ENCODE measurements around the gene SPATA25.
"Not testable (repeated sequence)": the region's sequence is repeated elsewhere in the genome, so short reads cannot be mapped to it uniquely, and the experiment has no call there.

The SPATA25 gene

GRCh38 chr20:45887346-45887715, at the start of gene SPATA25:
TSS of gene SPATA25 (minus strand) at chr20:45887622. CDS start at chr20:45887590, 32 bp downstream.
- no peak within 1 kb of the TSS for H3K4me3 ChIP-seq (ENCODE audit: low read depth, low read length)
- no peak for TF ChIP-seq CTCF (IDR thresholded peaks at IDR 0.05; ENCODE audit: insufficient read depth, low read depth, low read length, missing control alignments)
- no peak for DNase-seq (ENCODE audit: low read depth)

GRCh38 chr20:45935416-45936046, 48.1 kb upstream of the SPATA25 start:
- no peak for TF ChIP-seq CTCF (IDR thresholded peaks at IDR 0.05; ENCODE audit: insufficient read depth, low read depth, low read length, missing control alignments)
- H3K4me3 ChIP-seq (ENCODE audit: low read depth, low read length), result peak overlapping the region; percentile 66
- no peak for DNase-seq (ENCODE audit: low read depth)

- peak; percentile 98 for DNase-seq (ENCODE audit: low read depth)
- TF ChIP-seq CTCF (IDR thresholded peaks at IDR 0.05; ENCODE audit: insufficient read depth, low read depth, low read length, missing control alignments), result no peak
- H3K4me3 ChIP-seq (ENCODE audit: low read depth, low read length), result peak within 1 kb of the TSS; percentile 82
These were observed 47.4 kb upstream of the SPATA25 start, which contains the start of gene PCIF1 for GRCh38 chr20:45934586-45935415. TSS of gene PCIF1 (plus strand) at chr20:45934683. CDS start at chr20:45939000, 4,317 bp downstream.

- DNase-seq (ENCODE audit: low read depth), result peak; percentile 69
- H3K4me3 ChIP-seq (ENCODE audit: low read depth, low read length), result peak overlapping the region; percentile 82
- TF ChIP-seq CTCF (IDR thresholded peaks at IDR 0.05; ENCODE audit: insufficient read depth, low read depth, low read length, missing control alignments), result no peak
These were observed 46.7 kb upstream of the SPATA25 start for GRCh38 chr20:45934046-45934585.

GRCh38 chr20:45933266-45934045, 46.0 kb upstream of the SPATA25 start:
- H3K4me3 ChIP-seq (ENCODE audit: low read depth, low read length), result peak overlapping the region; percentile 82
- peak; percentile 30 for TF ChIP-seq CTCF (IDR thresholded peaks at IDR 0.05; ENCODE audit: insufficient read depth, low read depth, low read length, missing control alignments)

GRCh38 chr20:45931680-45932079, 44.3 kb upstream of the SPATA25 start:
- DNase-seq (ENCODE audit: low read depth); H3K4me3 ChIP-seq (ENCODE audit: low read depth, low read length): not testable (repeated sequence)

More at GRCh38 chr20:45933266-45934045, 46.0 kb upstream of the SPATA25 start:
- peak; percentile 87 for DNase-seq (ENCODE audit: low read depth)
